Endothelial cell of umbilical vein (primary cell): ENCODE measurements around the gene MIXL1. TPM values are rescaled to one million over a fixed set of nuclear protein-coding genes. Genes with fewer than 3 reads are reported as not detected.
"Not testable (repeated sequence)": the region's sequence is repeated elsewhere in the genome, so short reads cannot be mapped to it uniquely, and the experiment has no call there.

Experiments used
- BruUV-seq: library from RNA; stranded (reverse); fragments of 400-500 nt; replicated peaks from 2 replicates; lab custom pipeline; 2021; lab: Mats Ljungman, UMichigan
- CTCF ChIA-PET: fragments of 300-600, 350-600 bp; sonication (Branson Sonifier 250); formaldehyde crosslinking; loops from one replicate; lab custom pipeline; 2021; ENCODE audit warnings: antibody characterized with exemption, inconsistent platforms; lab: Charles Lee
- POLR2A ChIA-PET: fragments of 300-600, 350-600 bp; sonication (Branson Sonifier 250); formaldehyde crosslinking; loops from one replicate; lab custom pipeline; 2021; ENCODE audit warnings: antibody characterized with exemption, inconsistent platforms; lab: Charles Lee
- DNase-seq: peaks from one replicate; pipeline ENCODE4 v3.0.0-alpha.2; 2011; ENCODE audit warnings: low read depth, low spot score
- FAIRE-seq: peaks from 2 replicates; lab custom pipeline; 2011; peaks lifted over from hg19 to GRCh38; lab: Jason Lieb, UNC
- H2AFZ ChIP-seq: 2 replicates; pipeline ENCODE4 v1.6.0; 2012; ENCODE audit warnings: low read depth, low read length, control low read depth, inconsistent platforms
- H3K27ac ChIP-seq: 2 replicates; pipeline ENCODE4 v1.5.1; 2011; ENCODE audit warnings: low read depth, mild to moderate bottlenecking, control low read depth, low read length, moderate library complexity; ENCODE audit not compliant: insufficient read depth
- H3K27me3 ChIP-seq, 2 experiments: 2 replicates each; pipeline versions ENCODE4 v1.6.0 to v1.6.1; 2011; ENCODE audit warnings: low read length in 2 of 2, mixed read lengths in 1 of 2; ENCODE audit not compliant: control insufficient read depth in 2 of 2, insufficient read depth in 2 of 2
- H3K36me3 ChIP-seq, 2 experiments: 2 replicates in 1 of 2; 3 replicates in 1 of 2; pipeline ENCODE4 v1.5.1; 2011; ENCODE audit warnings: low read length in 2 of 2, mild to moderate bottlenecking in 1 of 2, moderate library complexity in 1 of 2; ENCODE audit not compliant: control insufficient read depth in 2 of 2, insufficient read depth in 2 of 2; ENCODE audit errors: extremely low read depth in 1 of 2
- H3K4me1 ChIP-seq: 3 replicates; pipeline ENCODE4 v1.5.1; 2011; ENCODE audit warnings: mild to moderate bottlenecking, low read length; ENCODE audit not compliant: control insufficient read depth, insufficient read depth; ENCODE audit errors: extremely low read depth
- H3K4me2 ChIP-seq: 2 replicates; pipeline ENCODE4 v1.6.1; 2011; ENCODE audit warnings: low read length, control low read depth, mixed read lengths; ENCODE audit not compliant: insufficient read depth
- H3K4me3 ChIP-seq, 3 experiments: fragments of 200-600 bp in 1 of 3; sonication (generic), shearing (Covaris generic) in 1 of 3; replicated peaks in 1 of 3; 2 replicates each; pipeline ENCODE4 v1.5.1; 2011 to 2016; ENCODE audit warnings: control low read depth in 3 of 3, low read length in 3 of 3, mild to moderate bottlenecking in 2 of 3, inconsistent platforms in 1 of 3, low read depth in 1 of 3, moderate library complexity in 1 of 3; ENCODE audit not compliant: insufficient read depth in 1 of 3
- H3K79me2 ChIP-seq: 2 replicates; pipeline ENCODE4 v1.6.0; 2012; ENCODE audit warnings: low read length, inconsistent platforms; ENCODE audit not compliant: control insufficient read depth, insufficient read depth
- H3K9ac ChIP-seq: replicated peaks from 2 replicates; pipeline ENCODE3; 2011; ENCODE audit warnings: low read length, control low read depth; ENCODE audit not compliant: insufficient read depth; ENCODE audit errors: extremely low read depth
- H3K9me1 ChIP-seq: replicated peaks from 3 replicates; pipeline ENCODE4 v1.6.0; 2011; ENCODE audit warnings: mild to moderate bottlenecking, low read length; ENCODE audit not compliant: control insufficient read depth, insufficient read depth; ENCODE audit errors: extremely low read depth
- H3K9me3 ChIP-seq: replicated peaks from 2 replicates; pipeline ENCODE4 v1.5.1; 2012; ENCODE audit warnings: low read length, inconsistent platforms; ENCODE audit not compliant: control insufficient read depth, insufficient read depth
- H4K20me1 ChIP-seq: replicated peaks from 2 replicates; pipeline ENCODE3; 2011; ENCODE audit warnings: mild to moderate bottlenecking, low read length; ENCODE audit not compliant: control insufficient read depth, insufficient read depth; ENCODE audit errors: extremely low read depth
- EZH2 ChIP-seq: IDR thresholded peaks from 2 replicates; pipeline ENCODE4 v1.6.1; 2012; ENCODE audit warnings: borderline replicate concordance, low read depth, mild to moderate bottlenecking, moderate library complexity, low read length, inconsistent platforms; ENCODE audit not compliant: severe bottlenecking
- FOS ChIP-seq: IDR thresholded peaks from 2 replicates; pipeline ENCODE4 v1.6.1; 2011; ENCODE audit warnings: mild to moderate bottlenecking, low read length, moderate library complexity, borderline replicate concordance; ENCODE audit not compliant: insufficient read depth
- GATA2 ChIP-seq: IDR thresholded peaks from 2 replicates; pipeline ENCODE4 v1.7.0; 2011; ENCODE audit warnings: low read depth, mild to moderate bottlenecking, moderate library complexity, mixed read lengths, low read length; ENCODE audit not compliant: insufficient read length, insufficient read depth
- JUN ChIP-seq: IDR thresholded peaks from 2 replicates; pipeline ENCODE4 v1.6.1; 2011; ENCODE audit warnings: borderline replicate concordance, low read depth; ENCODE audit not compliant: insufficient read length, insufficient read depth
- MYC ChIP-seq: IDR thresholded peaks from one replicate; pipeline ENCODE4 v1.6.1; 2011; ENCODE audit warnings: mild to moderate bottlenecking, low read depth, low read length
- POLR2A ChIP-seq: IDR thresholded peaks from 2 replicates; pipeline ENCODE4 v1.6.1; 2012; ENCODE audit warnings: low read depth, mild to moderate bottlenecking, control low read depth, low read length
- POLR2AphosphoS5 ChIP-seq: IDR thresholded peaks from 2 replicates; pipeline ENCODE4 v1.6.1; 2012; ENCODE audit warnings: low read depth, mild to moderate bottlenecking, control low read depth, low read length, moderate library complexity; ENCODE audit not compliant: insufficient read depth
- dilution Hi-C: fragments of 300-500 bp; cut with MboI; formaldehyde crosslinking; loops from one replicate; pipeline ENCODE4 v1.15.0; 2019; ENCODE audit warnings: low sequenced_read_pairs; ENCODE audit not compliant: extremely low pct_ligation_motif_present
- intact Hi-C: fragments of 100-400 bp; cut with micrococcal nuclease; formaldehyde crosslinking; loops from one replicate; pipeline ENCODE4 v1.10.0; 2022
- polyA plus RNA-seq, 4 experiments: library from polyadenylated mRNA; depleted of rRNA in 3 of 4; stranded (reverse) in 3 of 4; unstranded in 1 of 4; fragments of >200 nt; gene quantifications; 2 replicates each; pipeline versions ENCODE4 v1.2.1 to v1.2.3, GENCODE V29; 2011 to 2012; ENCODE audit warnings: missing spikeins in 1 of 4
- total RNA-seq: library from RNA; stranded (reverse); gene quantifications from 2 replicates; pipeline ENCODE4 v1.2.3, GENCODE V29; 2021
- TF ChIP-seq, protein P1 (sequence below): IDR thresholded peaks from 2 replicates; pipeline ENCODE4 v1.6.1; 2011; ENCODE audit not compliant: insufficient read depth, insufficient read length
- TF ChIP-seq, protein P2 (sequence below), 2 donors: IDR thresholded peaks; 1 replicate in 1 of 2; 2 replicates in 1 of 2; pipeline ENCODE4 v1.5.1; 2011; ENCODE audit warnings: low read length in 2 of 2, mild to moderate bottlenecking in 2 of 2, moderate library complexity in 2 of 2, control low read depth in 1 of 2, inconsistent platforms in 1 of 2, low read depth in 1 of 2; ENCODE audit not compliant: insufficient read depth in 1 of 2; ENCODE audit errors: extremely low read depth in 1 of 2

The MIXL1 gene
- total and polyA plus RNA-seq, 2 donors (not counting 3 experiments of a cell fraction or from before 2014, with no cell fraction given), result 0.58 to 1.2 TPM

DNA sequence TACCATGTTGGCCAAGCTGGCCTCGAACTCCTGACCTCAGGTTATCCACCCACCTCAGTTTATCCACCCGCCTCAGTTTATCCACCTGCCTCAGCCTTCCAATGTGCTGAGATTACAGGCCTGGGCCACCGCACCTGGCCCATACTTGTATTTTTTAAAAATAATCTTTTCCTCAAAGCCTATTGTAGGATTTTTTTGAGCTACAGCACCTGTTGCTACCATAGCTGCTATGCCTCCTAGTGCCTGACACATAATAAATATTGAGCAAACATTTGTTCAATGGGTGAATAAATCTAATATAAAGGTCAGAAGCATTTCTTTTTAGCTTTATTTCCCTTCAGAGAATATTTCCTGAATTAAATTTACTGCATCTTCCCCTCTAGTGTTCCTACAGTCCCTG is 21.2 kb upstream of the MIXL1 start:
- dilution Hi-C loops (no loop called here), intact Hi-C loops (no loop called here)
- no peak overlapping the region for H3K4me2 ChIP-seq
- H3K4me1 ChIP-seq, result no peaks in the 10 kb centered on the region
- H3K27me3 ChIP-seq, result peaks cover 0 to 1% of the 10 kb centered on the region in 2 experiments
- CTCF ChIA-PET, result interaction anchor here (0.7 to 2.0 kb wide), 7 partner anchors 7 to 131 kb away, joined by 3 to 17 read pairs (median 6); partner anchors contain the start of gene LIN9
- BruUV-seq, result no TSS peak
- H3K36me3 ChIP-seq, result no peaks in the 10 kb centered on the region
- no peak overlapping the region for H3K4me3 ChIP-seq
- DNase-seq, result no peak
- no peaks in the 10 kb centered on the region for H3K9me3 ChIP-seq
- no peak for TF ChIP-seq GATA2
- TF ChIP-seq FOS, result no peak
- TF ChIP-seq, protein P1, sequence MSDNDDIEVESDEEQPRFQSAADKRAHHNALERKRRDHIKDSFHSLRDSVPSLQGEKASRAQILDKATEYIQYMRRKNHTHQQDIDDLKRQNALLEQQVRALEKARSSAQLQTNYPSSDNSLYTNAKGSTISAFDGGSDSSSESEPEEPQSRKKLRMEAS, result no peak
- TF ChIP-seq POLR2AphosphoS5, result no peak
- TF ChIP-seq JUN, result no peak
- TF ChIP-seq POLR2A, result no peak
- TF ChIP-seq, protein P2, sequence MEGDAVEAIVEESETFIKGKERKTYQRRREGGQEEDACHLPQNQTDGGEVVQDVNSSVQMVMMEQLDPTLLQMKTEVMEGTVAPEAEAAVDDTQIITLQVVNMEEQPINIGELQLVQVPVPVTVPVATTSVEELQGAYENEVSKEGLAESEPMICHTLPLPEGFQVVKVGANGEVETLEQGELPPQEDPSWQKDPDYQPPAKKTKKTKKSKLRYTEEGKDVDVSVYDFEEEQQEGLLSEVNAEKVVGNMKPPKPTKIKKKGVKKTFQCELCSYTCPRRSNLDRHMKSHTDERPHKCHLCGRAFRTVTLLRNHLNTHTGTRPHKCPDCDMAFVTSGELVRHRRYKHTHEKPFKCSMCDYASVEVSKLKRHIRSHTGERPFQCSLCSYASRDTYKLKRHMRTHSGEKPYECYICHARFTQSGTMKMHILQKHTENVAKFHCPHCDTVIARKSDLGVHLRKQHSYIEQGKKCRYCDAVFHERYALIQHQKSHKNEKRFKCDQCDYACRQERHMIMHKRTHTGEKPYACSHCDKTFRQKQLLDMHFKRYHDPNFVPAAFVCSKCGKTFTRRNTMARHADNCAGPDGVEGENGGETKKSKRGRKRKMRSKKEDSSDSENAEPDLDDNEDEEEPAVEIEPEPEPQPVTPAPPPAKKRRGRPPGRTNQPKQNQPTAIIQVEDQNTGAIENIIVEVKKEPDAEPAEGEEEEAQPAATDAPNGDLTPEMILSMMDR (IDR thresholded peaks at IDR 0.05; ENCODE audit: extremely low read depth in 1 of 2, insufficient read depth in 1 of 2, low read depth in 1 of 2, low read length in 2 of 2), result no peak
- TF ChIP-seq MYC, result no peak
- TF ChIP-seq EZH2, result no peak
- no peak overlapping the region for H3K9ac ChIP-seq
- no peak overlapping the region for H2AFZ ChIP-seq
- H3K27ac ChIP-seq, result no peak overlapping the region
- FAIRE-seq, result no peak
- H4K20me1 ChIP-seq, result no peaks in the 10 kb centered on the region
- no peaks in the 10 kb centered on the region for H3K79me2 ChIP-seq
- POLR2A ChIA-PET, result no interaction called here
- no peaks in the 10 kb centered on the region for H3K9me1 ChIP-seq

DNA sequence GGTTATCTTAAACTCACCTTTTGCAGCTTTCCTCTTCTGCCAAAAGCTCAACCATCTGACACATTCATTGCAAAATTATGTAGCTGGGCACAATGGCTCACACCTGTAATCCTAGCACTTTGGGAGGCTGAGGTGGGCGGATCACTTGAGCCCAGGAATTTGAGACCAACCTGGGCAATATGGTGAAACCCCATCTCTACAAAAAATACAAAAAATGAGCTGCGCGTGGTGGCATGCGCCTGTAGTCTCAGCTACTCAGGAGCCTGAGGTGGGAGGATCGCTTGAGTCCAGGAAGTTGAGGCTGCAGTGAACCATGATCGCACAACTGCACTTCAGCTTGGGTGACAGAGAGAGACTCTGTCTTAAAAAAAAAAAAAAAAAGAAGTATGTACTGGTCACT is 20.8 kb upstream of the MIXL1 start:
- FAIRE-seq, H3K9me3 ChIP-seq, intact Hi-C loops, dilution Hi-C loops, H3K79me2 ChIP-seq, BruUV-seq, H3K9ac ChIP-seq, H3K9me1 ChIP-seq, DNase-seq, H3K4me2 ChIP-seq, H3K4me3 ChIP-seq, H3K27ac ChIP-seq, H3K36me3 ChIP-seq, H3K27me3 ChIP-seq, H3K4me1 ChIP-seq, POLR2A ChIA-PET, H2AFZ ChIP-seq, H4K20me1 ChIP-seq: not testable (repeated sequence)
- CTCF ChIA-PET, result interaction anchor here (0.7 to 2.0 kb wide), 6 partner anchors 19 to 130 kb away, joined by 3 to 17 read pairs (median 4); partner anchors contain the start of gene LIN9
